KBM-7 (cell line): ENCODE measurements around the gene PLAC8L1.

Experiments
- DNase-seq: peaks from one replicate; pipeline ENCODE4 v3.0.0-alpha.2; 2015
- in situ Hi-C: fragments of 300-500 bp; cut with MboI; formaldehyde crosslinking; loops from 2 replicates; pipeline ENCODE4 v1.14.3; 2020; ENCODE audit warnings: low sequenced_read_pairs, low pct_unique_long_range_greater_than_20kb, mixed read lengths

Gene PLAC8L1

GRCh38 chr5:146050086-146050485, 55.3 kb downstream of the PLAC8L1 start:
- DNase-seq: no peak
- in situ Hi-C loops: no loop called here

- in situ Hi-C loops: no loop called here
These were observed 55.7 kb downstream of the PLAC8L1 start for GRCh38 chr5:146049704-146050026.

GRCh38 chr5:146048994-146049703, 56.2 kb downstream of the PLAC8L1 start:
- peak; percentile 77 for DNase-seq
- in situ Hi-C loops: no loop called here

More at GRCh38 chr5:146049704-146050026, 55.7 kb downstream of the PLAC8L1 start:
- no peak for DNase-seq

- no peak for DNase-seq
- in situ Hi-C loops: no loop called here
These were observed 58.0 kb downstream of the PLAC8L1 start for GRCh38 chr5:146047396-146047795.

GRCh38 chr5:146043722-146044121, 61.7 kb downstream of the PLAC8L1 start:
- in situ Hi-C loops: no loop called here
- DNase-seq: no peak

GRCh38 chr5:146042628-146043279, 62.6 kb downstream of the PLAC8L1 start:
- peak; percentile 12 for DNase-seq
- in situ Hi-C loops: no loop called here

GRCh38 chr5:146041180-146041789, 64.1 kb downstream of the PLAC8L1 start:
- peak; percentile 29 for DNase-seq
- in situ Hi-C loops: no loop called here

- DNase-seq: no peak
- in situ Hi-C loops: no loop called here
These were observed 64.8 kb downstream of the PLAC8L1 start for GRCh38 chr5:146040527-146040926.

- in situ Hi-C loops: no loop called here
- DNase-seq: no peak
These were observed 66.0 kb downstream of the PLAC8L1 start for GRCh38 chr5:146039420-146039819.

GRCh38 chr5:146034605-146035004, 70.8 kb downstream of the PLAC8L1 start:
- in situ Hi-C loops: no loop called here
- DNase-seq: no peak
